Suprapubic skin (tissue), 4 donors: ENCODE measurements around the gene VPS52. TPM values are rescaled to one million over a fixed set of nuclear protein-coding genes. Genes with fewer than 3 reads are reported as not detected.
A peak's percentile ranks its signal among the peaks of the same experiment; 100 is the strongest.

Experiments
- DNase-seq, 2 donors: peaks; one replicate each; pipeline ENCODE4 v3.0.0-alpha.2; 2019; ENCODE audit warnings: low spot score in 2 of 2
- H3K27ac ChIP-seq: fragments of 200-600 bp; sonication (generic); one replicate; pipeline ENCODE4 v1.5.1; 2019
- H3K27me3 ChIP-seq: fragments of 200-600 bp; sonication (generic); one replicate; pipeline ENCODE4 v1.5.1; 2019
- H3K36me3 ChIP-seq: fragments of 200-600 bp; sonication (generic); one replicate; pipeline ENCODE4 v1.5.1; 2019
- H3K4me1 ChIP-seq: fragments of 200-600 bp; sonication (generic); one replicate; pipeline ENCODE4 v1.5.1; 2019
- H3K4me3 ChIP-seq: fragments of 200-600 bp; sonication (generic); one replicate; pipeline ENCODE4 v1.5.1; 2019; ENCODE audit warnings: mild to moderate bottlenecking
- H3K9me3 ChIP-seq: fragments of 200-600 bp; sonication (generic); one replicate; pipeline ENCODE4 v1.5.1; 2019
- CTCF ChIP-seq, 2 donors: fragments of 200-600 bp in 1 of 2; fragments of 450-650 bp in 1 of 2; sonication (generic) in 1 of 2; IDR thresholded peaks; one replicate each; pipeline ENCODE4 v1.5.1; 2016 to 2019; ENCODE audit warnings: antibody characterized with exemption in 2 of 2, mild to moderate bottlenecking in 1 of 2, moderate library complexity in 1 of 2
- EP300 ChIP-seq: sonication (generic); formaldehyde crosslinking; IDR thresholded peaks from one replicate; pipeline ENCODE4 v1.6.1; 2017; ENCODE audit warnings: antibody characterized with exemption
- POLR2A ChIP-seq, 2 donors: fragments of 450-650 bp; IDR thresholded peaks; one replicate each; pipeline ENCODE4 v1.6.1; 2017; ENCODE audit warnings: antibody characterized with exemption in 2 of 2, mild to moderate bottlenecking in 2 of 2, moderate library complexity in 2 of 2
- POLR2AphosphoS5 ChIP-seq, 3 donors: sonication (generic); formaldehyde crosslinking; IDR thresholded peaks; one replicate each; pipeline ENCODE4 v1.6.1; 2017; ENCODE audit warnings: antibody characterized with exemption in 3 of 3
- WGBS: methylation state at CpG from one replicate; pipeline ENCODE4 v1.1.5; 2018; 5-methylcytosine and 5-hydroxymethylcytosine counted together
- total RNA-seq, 4 donors: library from RNA; depleted of rRNA; stranded (reverse); fragments of >200 nt; gene quantifications; one replicate each; pipeline ENCODE4 v1.1.0, GENCODE V29; 2016

VPS52 gene
- total RNA-seq, 4 donors from 2014 or later, result 44.4 to 75.1 (median 59.0) TPM

- WGBS, result 64% methylated on average over 8 of the region's 8 CpGs
- Histone ChIP-seq H3K27ac (peak overlapping the region; percentile 74), H3K9me3 (no peaks in the 10 kb centered on the region), H3K4me3 (peak overlapping the region; percentile 50), H3K36me3 (peaks cover 22% of the 10 kb centered on the region), H3K27me3 (no peaks in the 10 kb centered on the region), H3K4me1 (peaks cover 73% of the 10 kb centered on the region)
- no peak for DNase-seq
- TF ChIP-seq POLR2A (IDR thresholded peaks at IDR 0.05) (no peak), EP300 (no peak), CTCF (IDR thresholded peaks at IDR 0.05) (no peak), POLR2AphosphoS5 (IDR thresholded peaks at IDR 0.05) (no peak)
Measured at GRCh38 chr6:33318426-33319073, 46.9 kb upstream of the VPS52 start.

- Histone ChIP-seq H3K36me3 (peaks cover 22% of the 10 kb centered on the region), H3K27me3 (no peaks in the 10 kb centered on the region), H3K4me3 (peak within 1 kb of the TSS; percentile 50), H3K4me1 (peaks cover 70% of the 10 kb centered on the region), H3K9me3 (no peaks in the 10 kb centered on the region), H3K27ac (peak within 1 kb of the TSS; percentile 74)
- TF ChIP-seq CTCF (IDR thresholded peaks at IDR 0.05), result no peak
- peak in 1 of 3 donors; percentile 91 for TF ChIP-seq POLR2AphosphoS5 (IDR thresholded peaks at IDR 0.05)
- no peak for TF ChIP-seq EP300
- peak in 1 of 2 donors; percentile 16 for TF ChIP-seq POLR2A (IDR thresholded peaks at IDR 0.05)
- 1% methylated on average over 30 of the region's 44 CpGs for WGBS
- DNase-seq, result peak; percentile 100
Measured at GRCh38 chr6:33317669-33318425, 46.2 kb upstream of the VPS52 start, which contains the start of gene ZBTB22. TSS of gene ZBTB22 (minus strand) at chr6:33317744. CDS start at chr6:33316916, 828 bp downstream.

- no peaks in the 10 kb centered on the region for H3K27me3 ChIP-seq
- peaks cover 22% of the 10 kb centered on the region for H3K36me3 ChIP-seq
- no peaks in the 10 kb centered on the region for H3K9me3 ChIP-seq
- H3K4me3 ChIP-seq, result peak overlapping the region; percentile 50
- peak in 1 of 2 donors; percentile 87 for DNase-seq
- peak overlapping the region; percentile 74 for H3K27ac ChIP-seq
- no peak for TF ChIP-seq EP300
- no peak for TF ChIP-seq POLR2AphosphoS5 (IDR thresholded peaks at IDR 0.05)
- no peak for TF ChIP-seq POLR2A (IDR thresholded peaks at IDR 0.05)
- TF ChIP-seq CTCF (IDR thresholded peaks at IDR 0.05), result no peak
- H3K4me1 ChIP-seq, result peaks cover 72% of the 10 kb centered on the region
- 7% methylated on average over 14 of the region's 27 CpGs for WGBS
Measured at GRCh38 chr6:33317419-33317668, 45.7 kb upstream of the VPS52 start.

- no peaks in the 10 kb centered on the region for H3K27me3 ChIP-seq
- DNase-seq, result peak in 1 of 2 donors; percentile 76
- H3K36me3 ChIP-seq, result peaks cover 22% of the 10 kb centered on the region
- peak overlapping the region; percentile 50 for H3K4me3 ChIP-seq
- TF ChIP-seq POLR2A (IDR thresholded peaks at IDR 0.05) (no peak), CTCF (IDR thresholded peaks at IDR 0.05) (no peak), POLR2AphosphoS5 (IDR thresholded peaks at IDR 0.05) (no peak), EP300 (no peak)
- H3K27ac ChIP-seq, result peak overlapping the region; percentile 74
- H3K4me1 ChIP-seq, result peaks cover 72% of the 10 kb centered on the region
- no peaks in the 10 kb centered on the region for H3K9me3 ChIP-seq
- 76% methylated on average over 19 of the region's 19 CpGs for WGBS
Measured at GRCh38 chr6:33316603-33317418, 45.1 kb upstream of the VPS52 start.
